HepG2 (cell line): ENCODE data around the gene SH2D3C. TPM values are rescaled to one million over a fixed set of nuclear protein-coding genes. Genes with fewer than 3 reads are reported as not detected.
A peak's percentile ranks its signal among the peaks of the same experiment; 100 is the strongest.

Experiments
- ARNT2 ChIP-seq: sonication (generic); formaldehyde crosslinking; IDR thresholded peaks from 2 replicates; pipeline ENCODE4 v1.8.0; 2022; ENCODE audit warnings: mild to moderate bottlenecking, low read depth, missing genetic modification reagents, moderate library complexity
- FOXA3 ChIP-seq: IDR thresholded peaks from 2 replicates; pipeline ENCODE4 v1.6.1; 2016; ENCODE audit warnings: missing genetic modification reagents, missing compliant biosample characterization
- IRX3 ChIP-seq: sonication (generic); formaldehyde crosslinking; IDR thresholded peaks from 2 replicates; pipeline ENCODE4 v1.8.1; 2023; ENCODE audit warnings: mild to moderate bottlenecking, low read depth, missing genetic modification reagents, borderline replicate concordance
- KLF12 ChIP-seq: sonication (generic); formaldehyde crosslinking; IDR thresholded peaks from 2 replicates; pipeline ENCODE4 v1.4.0; 2020; ENCODE audit warnings: missing genetic modification reagents, borderline replicate concordance
- SNAPC2 ChIP-seq: sonication (generic); formaldehyde crosslinking; IDR thresholded peaks from 2 replicates; pipeline ENCODE4 v1.8.1; 2022; ENCODE audit warnings: mild to moderate bottlenecking, missing genetic modification reagents
- SNAPC5 ChIP-seq: sonication (generic); formaldehyde crosslinking; IDR thresholded peaks from 2 replicates; pipeline ENCODE4 v1.8.1; 2023; ENCODE audit warnings: mild to moderate bottlenecking, missing genetic modification reagents, borderline replicate concordance
- TFDP1 ChIP-seq: IDR thresholded peaks from 2 replicates; pipeline ENCODE4 v1.6.1; 2016; ENCODE audit warnings: missing compliant biosample characterization, missing genetic modification reagents, borderline replicate concordance
- TFE3 ChIP-seq: IDR thresholded peaks from 2 replicates; pipeline ENCODE4 v1.6.1; 2016
- TGIF2 ChIP-seq: IDR thresholded peaks from 2 replicates; pipeline ENCODE4 v1.6.1; 2016; ENCODE audit warnings: control low read depth, missing compliant biosample characterization
- ZFP36L2 ChIP-seq: sonication (generic); formaldehyde crosslinking; IDR thresholded peaks from 2 replicates; pipeline ENCODE4 v1.4.0; 2020; ENCODE audit warnings: missing genetic modification reagents
- ZNF670 ChIP-seq: sonication (generic); formaldehyde crosslinking; IDR thresholded peaks from 2 replicates; pipeline ENCODE4 v1.8.0; 2022; ENCODE audit warnings: mild to moderate bottlenecking, missing genetic modification reagents, borderline replicate concordance
- ZNF75D ChIP-seq: sonication (generic); formaldehyde crosslinking; IDR thresholded peaks from 2 replicates; pipeline ENCODE4 v1.8.1; 2023; ENCODE audit warnings: missing genetic modification reagents, mild to moderate bottlenecking, borderline replicate concordance
- polyA plus RNA-seq, 8 experiments: library from polyadenylated mRNA; depleted of rRNA in 3 of 8; stranded (reverse) in 7 of 8; unstranded in 1 of 8; fragments of >200 nt; fragmentation: Illumina TruSeq in 4 of 8; extraction: Trizol in 4 of 8; gene quantifications; 2 replicates each; pipeline versions ENCODE4 v1.2.1 to v1.2.3, GENCODE V29; 2011 to 2016; ENCODE audit warnings: low read depth in 4 of 8, missing spikeins in 1 of 8, mixed read lengths in 1 of 8; ENCODE audit not compliant: insufficient read depth in 1 of 8
- total RNA-seq, 5 experiments: library from RNA; depleted of rRNA; stranded (reverse); fragments of >200 nt; fragmentation: Illumina TruSeq; extraction: Trizol; gene quantifications; 2 replicates each; pipeline ENCODE4 v1.2.3, GENCODE V29; 2016; ENCODE audit warnings: low read depth in 1 of 5
- TF ChIP-seq, protein P1 (sequence below): sonication (generic); formaldehyde crosslinking; IDR thresholded peaks from 2 replicates; pipeline ENCODE4 v1.4.0; 2020; ENCODE audit warnings: missing genetic modification reagents, mild to moderate bottlenecking, borderline replicate concordance
- TF ChIP-seq, protein P2 (sequence below): sonication (generic); formaldehyde crosslinking; IDR thresholded peaks from 2 replicates; pipeline ENCODE4 v1.4.0; 2020; ENCODE audit warnings: mild to moderate bottlenecking, missing genetic modification reagents
- TF ChIP-seq, protein P3 (sequence below): sonication (generic); formaldehyde crosslinking; IDR thresholded peaks from 2 replicates; pipeline ENCODE4 v1.4.0; 2020; ENCODE audit warnings: missing genetic modification reagents

The SH2D3C gene
- total and polyA plus RNA-seq, 2 of the 13 experiments (the other 11 are each of a cell fraction or from before 2014, with no cell fraction given), result not detected

GRCh38 chr9:127734747-127735529 lies 43.5 kb downstream of the SH2D3C start, which contains the start of gene TOR2A (continued):
- TF ChIP-seq ZFP36L2 (CRISPR knock-in tag) (no peak), KLF12 (peak; percentile 87; the same call in 1 of the 2 replicates), ZNF670 (CRISPR knock-in tag) (no peak), ZNF75D (no peak), SNAPC2 (CRISPR knock-in tag) (no peak), ARNT2 (peak; percentile 77), SNAPC5 (CRISPR knock-in tag) (no peak), FOXA3 (CRISPR knock-in tag) (peak; percentile 62), TGIF2 (CRISPR knock-in tag) (peak; percentile 71; the same call in 1 of the 2 replicates), TFDP1 (peak; percentile 76; the same call in 1 of the 2 replicates), IRX3 (CRISPR knock-in tag) (no peak), TFE3 (CRISPR knock-in tag) (peak; percentile 32; the same call in 1 of the 2 replicates)
- TF ChIP-seq, protein P1, sequence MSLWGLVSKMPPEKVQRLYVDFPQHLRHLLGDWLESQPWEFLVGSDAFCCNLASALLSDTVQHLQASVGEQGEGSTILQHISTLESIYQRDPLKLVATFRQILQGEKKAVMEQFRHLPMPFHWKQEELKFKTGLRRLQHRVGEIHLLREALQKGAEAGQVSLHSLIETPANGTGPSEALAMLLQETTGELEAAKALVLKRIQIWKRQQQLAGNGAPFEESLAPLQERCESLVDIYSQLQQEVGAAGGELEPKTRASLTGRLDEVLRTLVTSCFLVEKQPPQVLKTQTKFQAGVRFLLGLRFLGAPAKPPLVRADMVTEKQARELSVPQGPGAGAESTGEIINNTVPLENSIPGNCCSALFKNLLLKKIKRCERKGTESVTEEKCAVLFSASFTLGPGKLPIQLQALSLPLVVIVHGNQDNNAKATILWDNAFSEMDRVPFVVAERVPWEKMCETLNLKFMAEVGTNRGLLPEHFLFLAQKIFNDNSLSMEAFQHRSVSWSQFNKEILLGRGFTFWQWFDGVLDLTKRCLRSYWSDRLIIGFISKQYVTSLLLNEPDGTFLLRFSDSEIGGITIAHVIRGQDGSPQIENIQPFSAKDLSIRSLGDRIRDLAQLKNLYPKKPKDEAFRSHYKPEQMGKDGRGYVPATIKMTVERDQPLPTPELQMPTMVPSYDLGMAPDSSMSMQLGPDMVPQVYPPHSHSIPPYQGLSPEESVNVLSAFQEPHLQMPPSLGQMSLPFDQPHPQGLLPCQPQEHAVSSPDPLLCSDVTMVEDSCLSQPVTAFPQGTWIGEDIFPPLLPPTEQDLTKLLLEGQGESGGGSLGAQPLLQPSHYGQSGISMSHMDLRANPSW (CRISPR knock-in tag), result peak; percentile 61; the same call in 1 of the 2 replicates
- TF ChIP-seq, protein P2, sequence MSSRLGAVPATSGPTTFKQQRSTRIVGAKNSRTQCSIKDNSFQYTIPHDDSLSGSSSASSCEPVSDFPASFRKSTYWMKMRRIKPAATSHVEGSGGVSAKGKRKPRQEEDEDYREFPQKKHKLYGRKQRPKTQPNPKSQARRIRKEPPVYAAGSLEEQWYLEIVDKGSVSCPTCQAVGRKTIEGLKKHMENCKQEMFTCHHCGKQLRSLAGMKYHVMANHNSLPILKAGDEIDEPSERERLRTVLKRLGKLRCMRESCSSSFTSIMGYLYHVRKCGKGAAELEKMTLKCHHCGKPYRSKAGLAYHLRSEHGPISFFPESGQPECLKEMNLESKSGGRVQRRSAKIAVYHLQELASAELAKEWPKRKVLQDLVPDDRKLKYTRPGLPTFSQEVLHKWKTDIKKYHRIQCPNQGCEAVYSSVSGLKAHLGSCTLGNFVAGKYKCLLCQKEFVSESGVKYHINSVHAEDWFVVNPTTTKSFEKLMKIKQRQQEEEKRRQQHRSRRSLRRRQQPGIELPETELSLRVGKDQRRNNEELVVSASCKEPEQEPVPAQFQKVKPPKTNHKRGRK (CRISPR knock-in tag), result no peak
- TF ChIP-seq, protein P3, sequence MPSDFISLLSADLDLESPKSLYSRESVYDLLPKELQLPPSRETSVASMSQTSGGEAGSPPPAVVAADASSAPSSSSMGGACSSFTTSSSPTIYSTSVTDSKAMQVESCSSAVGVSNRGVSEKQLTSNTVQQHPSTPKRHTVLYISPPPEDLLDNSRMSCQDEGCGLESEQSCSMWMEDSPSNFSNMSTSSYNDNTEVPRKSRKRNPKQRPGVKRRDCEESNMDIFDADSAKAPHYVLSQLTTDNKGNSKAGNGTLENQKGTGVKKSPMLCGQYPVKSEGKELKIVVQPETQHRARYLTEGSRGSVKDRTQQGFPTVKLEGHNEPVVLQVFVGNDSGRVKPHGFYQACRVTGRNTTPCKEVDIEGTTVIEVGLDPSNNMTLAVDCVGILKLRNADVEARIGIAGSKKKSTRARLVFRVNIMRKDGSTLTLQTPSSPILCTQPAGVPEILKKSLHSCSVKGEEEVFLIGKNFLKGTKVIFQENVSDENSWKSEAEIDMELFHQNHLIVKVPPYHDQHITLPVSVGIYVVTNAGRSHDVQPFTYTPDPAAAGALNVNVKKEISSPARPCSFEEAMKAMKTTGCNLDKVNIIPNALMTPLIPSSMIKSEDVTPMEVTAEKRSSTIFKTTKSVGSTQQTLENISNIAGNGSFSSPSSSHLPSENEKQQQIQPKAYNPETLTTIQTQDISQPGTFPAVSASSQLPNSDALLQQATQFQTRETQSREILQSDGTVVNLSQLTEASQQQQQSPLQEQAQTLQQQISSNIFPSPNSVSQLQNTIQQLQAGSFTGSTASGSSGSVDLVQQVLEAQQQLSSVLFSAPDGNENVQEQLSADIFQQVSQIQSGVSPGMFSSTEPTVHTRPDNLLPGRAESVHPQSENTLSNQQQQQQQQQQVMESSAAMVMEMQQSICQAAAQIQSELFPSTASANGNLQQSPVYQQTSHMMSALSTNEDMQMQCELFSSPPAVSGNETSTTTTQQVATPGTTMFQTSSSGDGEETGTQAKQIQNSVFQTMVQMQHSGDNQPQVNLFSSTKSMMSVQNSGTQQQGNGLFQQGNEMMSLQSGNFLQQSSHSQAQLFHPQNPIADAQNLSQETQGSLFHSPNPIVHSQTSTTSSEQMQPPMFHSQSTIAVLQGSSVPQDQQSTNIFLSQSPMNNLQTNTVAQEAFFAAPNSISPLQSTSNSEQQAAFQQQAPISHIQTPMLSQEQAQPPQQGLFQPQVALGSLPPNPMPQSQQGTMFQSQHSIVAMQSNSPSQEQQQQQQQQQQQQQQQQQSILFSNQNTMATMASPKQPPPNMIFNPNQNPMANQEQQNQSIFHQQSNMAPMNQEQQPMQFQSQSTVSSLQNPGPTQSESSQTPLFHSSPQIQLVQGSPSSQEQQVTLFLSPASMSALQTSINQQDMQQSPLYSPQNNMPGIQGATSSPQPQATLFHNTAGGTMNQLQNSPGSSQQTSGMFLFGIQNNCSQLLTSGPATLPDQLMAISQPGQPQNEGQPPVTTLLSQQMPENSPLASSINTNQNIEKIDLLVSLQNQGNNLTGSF, result 0 out of 2 replicates have a peak, but pooled peaks have one; percentile 47
